HL-60 (cell line): Measurements from ENCODE around the gene TUBB2B.

Source experiments
- DNase-seq, 2 experiments: peaks; one replicate each; pipeline ENCODE4 v3.0.0-alpha.2; 2010 to 2020; ENCODE audit warnings: low read depth in 1 of 2, low spot score in 1 of 2
- H3K27ac ChIP-seq: fragments of 250-450 bp; sonication (Bioruptor Pico); replicated peaks from 2 replicates; pipeline ENCODE4 v1.5.1; 2020; ENCODE audit warnings: mild to moderate bottlenecking, moderate library complexity
- H3K27me3 ChIP-seq: fragments of 250-450 bp; sonication (Bioruptor Pico); 2 replicates; pipeline ENCODE4 v1.5.1; 2021; ENCODE audit warnings: mild to moderate bottlenecking, moderate library complexity; ENCODE audit not compliant: insufficient read depth, poor library complexity, severe bottlenecking
- H3K4me3 ChIP-seq: replicated peaks from 2 replicates; pipeline ENCODE4 v1.5.1; 2011; ENCODE audit warnings: mild to moderate bottlenecking, control low read depth, low read length; ENCODE audit not compliant: insufficient read depth
- CTCF ChIP-seq: IDR thresholded peaks from one replicate; pipeline ENCODE4 v1.5.1; 2011; ENCODE audit warnings: low read length, control low read depth, inconsistent platforms; ENCODE audit not compliant: insufficient read depth
- GABPA ChIP-seq: IDR thresholded peaks from 2 replicates; pipeline ENCODE4 v1.6.1; 2012; ENCODE audit warnings: low read depth
- POLR2AphosphoS5 ChIP-seq: IDR thresholded peaks from 2 replicates; pipeline ENCODE4 v1.6.1; 2012; ENCODE audit warnings: low read depth
- REST ChIP-seq: IDR thresholded peaks from 2 replicates; pipeline ENCODE4 v1.6.1; 2012; ENCODE audit warnings: low read depth; ENCODE audit not compliant: insufficient replicate concordance
- SPI1 ChIP-seq: IDR thresholded peaks from 2 replicates; pipeline ENCODE4 v1.6.1; 2012; ENCODE audit warnings: low read depth, mild to moderate bottlenecking, borderline replicate concordance

TUBB2B gene

GRCh38 chr6:3211681-3212080 lies 15.8 kb downstream of the TUBB2B start:
- TF ChIP-seq SPI1, result no peak
- TF ChIP-seq CTCF, result no peak
- no peak for TF ChIP-seq POLR2AphosphoS5
- TF ChIP-seq REST, result no peak
- TF ChIP-seq GABPA, result no peak
- peaks cover 6% of the 10 kb centered on the region for H3K27me3 ChIP-seq
- DNase-seq, result no peak
- no peak overlapping the region for H3K4me3 ChIP-seq
- H3K27ac ChIP-seq, result no peak overlapping the region

- H3K27ac ChIP-seq, result no peak overlapping the region
Measured at GRCh38 chr6:3210024-3210610, 17.3 kb downstream of the TUBB2B start.

More at GRCh38 chr6:3210024-3210610, 17.3 kb downstream of the TUBB2B start:
- Histone ChIP-seq H3K27me3 (peaks cover 8% of the 10 kb centered on the region), H3K4me3 (no peak overlapping the region)
- DNase-seq, result no peak
- no peak for TF ChIP-seq POLR2AphosphoS5
- TF ChIP-seq REST, result no peak
- TF ChIP-seq SPI1, result no peak
- no peak for TF ChIP-seq GABPA
- no peak for TF ChIP-seq CTCF
